ENCODE results near the gene PTEN.

Gene PTEN

GRCh38 chr10:87961314-87961713, 97.9 kb downstream of the PTEN start:
- Histone ChIP-seq H3K4me1 (ENCODE audit: low read depth, poor library complexity, severe bottlenecking) (no peaks in the 10 kb centered on the region), H3K79me2 (ENCODE audit: insufficient read depth, low read depth) (peaks cover 17% of the 10 kb centered on the region; the same call in 1 of the 2 replicates), H3K4me2 (no peak overlapping the region), H3K9ac (no peak overlapping the region), H4K20me1 (ENCODE audit: insufficient read depth) (no peaks in the 10 kb centered on the region), H3K27me3 (ENCODE audit: insufficient read depth, low read depth) (no peaks in the 10 kb centered on the region), H3K4me3 (IDR thresholded peaks at IDR 0.05; ENCODE audit: insufficient read depth, low read depth, low read length) (no peak overlapping the region), H3K36me3 (ENCODE audit: insufficient read depth) (0 out of 2 replicates have a peak, but pooled peaks cover 9% of the 10 kb centered on the region), H3K27ac (no peak overlapping the region), H2AFZ (ENCODE audit: low read depth) (no peak overlapping the region)
- TF ChIP-seq CTCF (conservative IDR thresholded peaks at IDR 0.05; ENCODE audit: low read depth, low read length): no peak

GRCh38 chr10:87966459-87966858, 103.0 kb downstream of the PTEN start:
- Histone ChIP-seq H3K79me2 (ENCODE audit: insufficient read depth, low read depth) (no peaks in the 10 kb centered on the region; the same call in 1 of the 2 replicates), H3K27me3 (ENCODE audit: insufficient read depth, low read depth) (no peaks in the 10 kb centered on the region), H3K36me3 (ENCODE audit: insufficient read depth) (no peaks in the 10 kb centered on the region), H4K20me1 (ENCODE audit: insufficient read depth) (no peaks in the 10 kb centered on the region), H2AFZ (ENCODE audit: low read depth) (no peak overlapping the region), H3K4me1 (ENCODE audit: low read depth, poor library complexity, severe bottlenecking) (peaks cover 4% of the 10 kb centered on the region), H3K9ac (no peak overlapping the region), H3K4me3 (IDR thresholded peaks at IDR 0.05; ENCODE audit: insufficient read depth, low read depth, low read length) (no peak overlapping the region), H3K4me2 (no peak overlapping the region), H3K27ac (no peak overlapping the region)
- TF ChIP-seq CTCF (conservative IDR thresholded peaks at IDR 0.05; ENCODE audit: low read depth, low read length): no peak

GRCh38 chr10:87973635-87974034, 110.2 kb downstream of the PTEN start:
- Histone ChIP-seq H3K27ac (no peak overlapping the region), H3K4me2 (no peak overlapping the region), H3K4me3 (IDR thresholded peaks at IDR 0.05; ENCODE audit: insufficient read depth, low read depth, low read length) (no peak overlapping the region), H3K27me3 (ENCODE audit: insufficient read depth, low read depth) (no peaks in the 10 kb centered on the region), H3K79me2 (ENCODE audit: insufficient read depth, low read depth) (no peaks in the 10 kb centered on the region), H3K4me1 (ENCODE audit: low read depth, poor library complexity, severe bottlenecking) (peaks cover 8% of the 10 kb centered on the region), H3K9ac (no peak overlapping the region), H4K20me1 (ENCODE audit: insufficient read depth) (no peaks in the 10 kb centered on the region), H3K36me3 (ENCODE audit: insufficient read depth) (no peaks in the 10 kb centered on the region), H2AFZ (ENCODE audit: low read depth) (no peak overlapping the region)
- TF ChIP-seq CTCF (conservative IDR thresholded peaks at IDR 0.05; ENCODE audit: low read depth, low read length): no peak

GRCh38 chr10:87974130-87974529, 110.7 kb downstream of the PTEN start:
- Histone ChIP-seq H3K27me3 (ENCODE audit: insufficient read depth, low read depth) (no peaks in the 10 kb centered on the region), H2AFZ (ENCODE audit: low read depth) (no peak overlapping the region), H3K4me2 (no peak overlapping the region), H4K20me1 (ENCODE audit: insufficient read depth) (no peaks in the 10 kb centered on the region), H3K4me1 (ENCODE audit: low read depth, poor library complexity, severe bottlenecking) (peaks cover 4% of the 10 kb centered on the region), H3K9ac (no peak overlapping the region), H3K79me2 (ENCODE audit: insufficient read depth, low read depth) (no peaks in the 10 kb centered on the region), H3K4me3 (IDR thresholded peaks at IDR 0.05; ENCODE audit: insufficient read depth, low read depth, low read length) (no peak overlapping the region), H3K27ac (no peak overlapping the region), H3K36me3 (ENCODE audit: insufficient read depth) (no peaks in the 10 kb centered on the region)
- TF ChIP-seq CTCF (conservative IDR thresholded peaks at IDR 0.05; ENCODE audit: low read depth, low read length): no peak

Data from KMS-11 (cell line).